ENCODE data around the gene SLC2A1. TPM values are rescaled to one million over a fixed set of nuclear protein-coding genes. Genes with fewer than 3 reads are reported as not detected.

Gene SLC2A1
- total and polyA plus RNA-seq, 2 of the 13 experiments (the other 11 are each of a cell fraction or from before 2014, with no cell fraction given) = 125 to 423 TPM

GRCh38 chr1:42957880-42958487 lies 684 bp downstream of the SLC2A1 start (continued):
- TF ChIP-seq CENPX (CRISPR knock-in tag; IDR thresholded peaks at IDR 0.05) (no peak), SAP130 (CRISPR knock-in tag; IDR thresholded peaks at IDR 0.05; ENCODE audit: low read depth) (peak; percentile 76), ZNF33A (CRISPR knock-in tag; IDR thresholded peaks at IDR 0.05; ENCODE audit: borderline replicate concordance) (no peak), GTF3A (CRISPR knock-in tag; conservative IDR thresholded peaks at IDR 0.05) (no peak), PTBP1 (IDR thresholded peaks at IDR 0.05; ENCODE audit: low read depth, low read length, poor library complexity, severe bottlenecking) (peak; percentile 85), ZNF296 (CRISPR knock-in tag; conservative IDR thresholded peaks at IDR 0.05) (no peak), CTCF (CRISPR knock-in tag; IDR thresholded peaks at IDR 0.05) (no peak), ZNF275 (CRISPR knock-in tag; IDR thresholded peaks at IDR 0.05; ENCODE audit: borderline replicate concordance) (no peak), ZNF3 (CRISPR knock-in tag; IDR thresholded peaks at IDR 0.05) (no peak), POLR2AphosphoS2 (IDR thresholded peaks at IDR 0.05; ENCODE audit: low read depth, low read length) (no peak), ZNF530 (CRISPR knock-in tag; IDR thresholded peaks at IDR 0.05; ENCODE audit: low read depth) (no peak), ZNF737 (CRISPR knock-in tag; IDR thresholded peaks at IDR 0.05; ENCODE audit: borderline replicate concordance) (no peak), DRAP1 (CRISPR knock-in tag; IDR thresholded peaks at IDR 0.05) (no peak), HINFP (CRISPR knock-in tag; IDR thresholded peaks at IDR 0.05; ENCODE audit: low read depth) (no peak), TRIM22 (IDR thresholded peaks at IDR 0.05) (no peak), ZMYM3 (CRISPR knock-in tag; IDR thresholded peaks at IDR 0.05) (no peak), IKZF5 (CRISPR knock-in tag; IDR thresholded peaks at IDR 0.05) (no peak), ZFP82 (CRISPR knock-in tag; IDR thresholded peaks at IDR 0.05; ENCODE audit: borderline replicate concordance) (no peak), ZNF816 (CRISPR knock-in tag; IDR thresholded peaks at IDR 0.05; ENCODE audit: borderline replicate concordance) (peak; percentile 81), NPAS2 (CRISPR knock-in tag; IDR thresholded peaks at IDR 0.05; ENCODE audit: borderline replicate concordance) (no peak), ZNF660 (CRISPR knock-in tag; IDR thresholded peaks at IDR 0.05; ENCODE audit: borderline replicate concordance, low read depth) (no peak), THAP11 (CRISPR knock-in tag; IDR thresholded peaks at IDR 0.05) (peak; percentile 6; the same call in 1 of the 2 replicates), NFIB (CRISPR knock-in tag; IDR thresholded peaks at IDR 0.05; ENCODE audit: borderline replicate concordance) (no peak), NFYC (CRISPR knock-in tag; IDR thresholded peaks at IDR 0.05) (peak; percentile 19)
